ENCODE results near the gene NHERF1. TPM values are rescaled to one million over a fixed set of nuclear protein-coding genes. Genes with fewer than 3 reads are reported as not detected.
A peak's percentile ranks its signal among the peaks of the same experiment; 100 is the strongest.

NHERF1 gene
- total and polyA plus RNA-seq, 2 of the 13 experiments (the other 11 are each of a cell fraction or from before 2014, with no cell fraction given), result 169 to 269 TPM

DNA sequence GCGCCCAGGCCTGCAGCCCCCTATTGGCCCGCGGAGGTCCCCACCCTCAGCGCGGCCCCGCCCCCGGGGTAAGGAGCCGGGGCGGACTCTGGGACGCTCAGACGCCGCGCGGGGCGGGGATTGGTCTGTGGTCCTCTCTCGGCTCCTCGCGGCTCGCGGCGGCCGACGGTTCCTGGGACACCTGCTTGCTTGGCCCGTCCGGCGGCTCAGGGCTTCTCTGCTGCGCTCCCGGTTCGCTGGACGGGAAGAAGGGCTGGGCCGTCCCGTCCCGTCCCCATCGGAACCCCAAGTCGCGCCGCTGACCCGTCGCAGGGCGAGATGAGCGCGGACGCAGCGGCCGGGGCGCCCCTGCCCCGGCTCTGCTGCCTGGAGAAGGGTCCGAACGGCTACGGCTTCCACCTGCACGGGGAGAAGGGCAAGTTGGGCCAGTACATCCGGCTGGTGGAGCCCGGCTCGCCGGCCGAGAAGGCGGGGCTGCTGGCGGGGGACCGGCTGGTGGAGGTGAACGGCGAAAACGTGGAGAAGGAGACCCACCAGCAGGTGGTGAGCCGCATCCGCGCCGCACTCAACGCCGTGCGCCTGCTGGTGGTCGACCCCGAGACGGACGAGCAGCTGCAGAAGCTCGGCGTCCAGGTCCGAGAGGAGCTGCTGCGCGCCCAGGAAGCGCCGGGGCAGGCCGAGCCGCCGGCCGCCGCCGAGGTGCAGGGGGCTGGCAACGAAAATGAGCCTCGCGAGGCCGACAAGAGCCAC lies at the start of gene NHERF1 (continued):
- TF ChIP-seq MZF1 (CRISPR knock-in tag; IDR thresholded peaks at IDR 0.05; ENCODE audit: borderline replicate concordance) (no peak), ZC3H13 (CRISPR knock-in tag; IDR thresholded peaks at IDR 0.05) (peak; percentile 89), NFIC (IDR thresholded peaks at IDR 0.05; ENCODE audit: low read length) (no peak; the same call in 1 of the 2 replicates), FOXA3 (CRISPR knock-in tag; IDR thresholded peaks at IDR 0.05) (no peak), PCBP1 (IDR thresholded peaks at IDR 0.05; ENCODE audit: borderline replicate concordance, low read depth, low read length) (0 out of 2 replicates have a peak, but pooled peaks have one; percentile 9), WIZ (CRISPR knock-in tag; IDR thresholded peaks at IDR 0.05) (peak; percentile 78)
- TF ChIP-seq, protein P1, sequence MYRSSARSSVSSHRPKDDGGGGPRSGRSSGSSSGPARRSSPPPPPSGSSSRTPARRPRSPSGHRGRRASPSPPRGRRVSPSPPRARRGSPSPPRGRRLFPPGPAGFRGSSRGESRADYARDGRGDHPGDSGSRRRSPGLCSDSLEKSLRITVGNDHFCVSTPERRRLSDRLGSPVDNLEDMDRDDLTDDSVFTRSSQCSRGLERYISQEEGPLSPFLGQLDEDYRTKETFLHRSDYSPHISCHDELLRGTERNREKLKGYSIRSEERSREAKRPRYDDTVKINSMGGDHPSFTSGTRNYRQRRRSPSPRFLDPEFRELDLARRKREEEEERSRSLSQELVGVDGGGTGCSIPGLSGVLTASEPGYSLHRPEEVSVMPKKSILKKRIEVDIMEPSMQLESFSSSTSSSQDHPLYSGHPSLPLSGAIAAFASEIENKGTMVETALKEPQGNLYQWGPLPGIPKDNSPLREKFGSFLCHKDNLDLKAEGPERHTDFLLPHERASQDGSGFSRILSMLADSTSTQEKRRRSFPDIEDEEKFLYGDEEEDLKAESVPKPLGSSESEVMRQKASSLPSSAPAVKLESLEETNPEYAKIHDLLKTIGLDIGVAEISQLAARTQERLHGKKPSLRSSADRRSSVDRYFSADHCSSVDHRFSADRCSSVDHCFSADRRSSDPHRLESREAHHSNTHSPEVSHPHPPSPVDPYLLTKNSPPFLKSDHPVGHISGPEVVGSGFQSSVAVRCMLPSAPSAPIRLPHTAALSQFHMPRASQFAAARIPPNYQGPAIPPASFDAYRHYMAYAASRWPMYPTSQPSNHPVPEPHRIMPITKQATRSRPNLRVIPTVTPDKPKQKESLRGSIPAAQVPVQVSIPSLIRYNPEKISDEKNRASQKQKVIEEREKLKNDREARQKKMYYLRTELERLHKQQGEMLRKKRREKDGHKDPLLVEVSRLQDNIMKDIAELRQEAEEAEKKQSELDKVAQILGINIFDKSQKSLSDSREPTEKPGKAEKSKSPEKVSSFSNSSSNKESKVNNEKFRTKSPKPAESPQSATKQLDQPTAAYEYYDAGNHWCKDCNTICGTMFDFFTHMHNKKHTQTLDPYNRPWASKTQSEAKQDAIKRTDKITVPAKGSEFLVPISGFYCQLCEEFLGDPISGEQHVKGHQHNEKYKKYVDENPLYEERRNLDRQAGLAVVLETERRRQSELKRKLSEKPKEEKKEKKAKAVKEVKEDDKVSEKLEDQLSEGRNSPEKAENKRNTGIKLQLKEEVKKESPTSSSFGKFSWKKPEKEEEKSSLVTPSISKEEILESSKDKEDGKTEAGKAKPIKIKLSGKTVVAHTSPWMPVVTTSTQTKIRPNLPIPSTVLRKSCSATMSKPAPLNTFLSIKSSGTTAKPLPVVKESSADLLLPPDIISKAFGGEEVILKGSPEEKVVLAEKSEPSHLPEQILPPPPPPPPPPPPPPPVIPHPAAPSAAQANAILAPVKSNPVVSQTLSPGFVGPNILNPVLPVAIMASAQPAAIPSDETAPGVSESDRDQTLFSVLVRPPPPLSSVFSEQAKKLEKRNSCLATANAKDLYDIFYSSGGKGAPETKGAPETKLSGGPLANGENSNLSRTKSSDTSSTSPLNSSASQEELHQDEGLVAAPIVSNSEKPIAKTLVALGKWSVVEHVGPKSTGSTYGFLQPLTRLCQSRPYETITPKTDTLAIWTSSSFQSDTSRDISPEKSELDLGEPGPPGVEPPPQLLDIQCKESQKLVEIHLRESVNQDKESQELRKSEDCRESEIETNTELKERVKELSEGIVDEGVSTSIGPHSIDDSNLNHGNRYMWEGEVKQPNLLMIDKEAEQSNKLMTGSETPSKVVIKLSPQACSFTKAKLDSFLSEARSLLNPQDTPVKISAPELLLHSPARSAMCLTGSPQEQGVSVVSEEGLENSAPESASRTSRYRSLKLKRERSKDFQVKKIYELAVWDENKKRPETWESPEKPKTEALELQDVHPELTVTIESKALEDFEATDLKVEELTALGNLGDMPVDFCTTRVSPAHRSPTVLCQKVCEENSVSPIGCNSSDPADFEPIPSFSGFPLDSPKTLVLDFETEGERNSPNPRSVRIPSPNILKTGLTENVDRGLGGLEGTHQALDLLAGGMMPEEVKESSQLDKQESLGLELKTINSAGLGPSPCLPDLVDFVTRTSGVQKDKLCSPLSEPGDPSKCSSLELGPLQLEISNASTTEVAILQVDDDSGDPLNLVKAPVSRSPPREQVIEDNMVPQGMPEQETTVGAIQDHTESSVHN (CRISPR knock-in tag; IDR thresholded peaks at IDR 0.05), result no peak; the same call in 1 of the 2 replicates
- TF ChIP-seq, protein P2, sequence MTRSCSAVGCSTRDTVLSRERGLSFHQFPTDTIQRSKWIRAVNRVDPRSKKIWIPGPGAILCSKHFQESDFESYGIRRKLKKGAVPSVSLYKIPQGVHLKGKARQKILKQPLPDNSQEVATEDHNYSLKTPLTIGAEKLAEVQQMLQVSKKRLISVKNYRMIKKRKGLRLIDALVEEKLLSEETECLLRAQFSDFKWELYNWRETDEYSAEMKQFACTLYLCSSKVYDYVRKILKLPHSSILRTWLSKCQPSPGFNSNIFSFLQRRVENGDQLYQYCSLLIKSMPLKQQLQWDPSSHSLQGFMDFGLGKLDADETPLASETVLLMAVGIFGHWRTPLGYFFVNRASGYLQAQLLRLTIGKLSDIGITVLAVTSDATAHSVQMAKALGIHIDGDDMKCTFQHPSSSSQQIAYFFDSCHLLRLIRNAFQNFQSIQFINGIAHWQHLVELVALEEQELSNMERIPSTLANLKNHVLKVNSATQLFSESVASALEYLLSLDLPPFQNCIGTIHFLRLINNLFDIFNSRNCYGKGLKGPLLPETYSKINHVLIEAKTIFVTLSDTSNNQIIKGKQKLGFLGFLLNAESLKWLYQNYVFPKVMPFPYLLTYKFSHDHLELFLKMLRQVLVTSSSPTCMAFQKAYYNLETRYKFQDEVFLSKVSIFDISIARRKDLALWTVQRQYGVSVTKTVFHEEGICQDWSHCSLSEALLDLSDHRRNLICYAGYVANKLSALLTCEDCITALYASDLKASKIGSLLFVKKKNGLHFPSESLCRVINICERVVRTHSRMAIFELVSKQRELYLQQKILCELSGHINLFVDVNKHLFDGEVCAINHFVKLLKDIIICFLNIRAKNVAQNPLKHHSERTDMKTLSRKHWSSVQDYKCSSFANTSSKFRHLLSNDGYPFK (CRISPR knock-in tag; IDR thresholded peaks at IDR 0.05; ENCODE audit: borderline replicate concordance), result 0 out of 2 replicates have a peak, but pooled peaks have one; percentile 45
- TF ChIP-seq, protein P3, sequence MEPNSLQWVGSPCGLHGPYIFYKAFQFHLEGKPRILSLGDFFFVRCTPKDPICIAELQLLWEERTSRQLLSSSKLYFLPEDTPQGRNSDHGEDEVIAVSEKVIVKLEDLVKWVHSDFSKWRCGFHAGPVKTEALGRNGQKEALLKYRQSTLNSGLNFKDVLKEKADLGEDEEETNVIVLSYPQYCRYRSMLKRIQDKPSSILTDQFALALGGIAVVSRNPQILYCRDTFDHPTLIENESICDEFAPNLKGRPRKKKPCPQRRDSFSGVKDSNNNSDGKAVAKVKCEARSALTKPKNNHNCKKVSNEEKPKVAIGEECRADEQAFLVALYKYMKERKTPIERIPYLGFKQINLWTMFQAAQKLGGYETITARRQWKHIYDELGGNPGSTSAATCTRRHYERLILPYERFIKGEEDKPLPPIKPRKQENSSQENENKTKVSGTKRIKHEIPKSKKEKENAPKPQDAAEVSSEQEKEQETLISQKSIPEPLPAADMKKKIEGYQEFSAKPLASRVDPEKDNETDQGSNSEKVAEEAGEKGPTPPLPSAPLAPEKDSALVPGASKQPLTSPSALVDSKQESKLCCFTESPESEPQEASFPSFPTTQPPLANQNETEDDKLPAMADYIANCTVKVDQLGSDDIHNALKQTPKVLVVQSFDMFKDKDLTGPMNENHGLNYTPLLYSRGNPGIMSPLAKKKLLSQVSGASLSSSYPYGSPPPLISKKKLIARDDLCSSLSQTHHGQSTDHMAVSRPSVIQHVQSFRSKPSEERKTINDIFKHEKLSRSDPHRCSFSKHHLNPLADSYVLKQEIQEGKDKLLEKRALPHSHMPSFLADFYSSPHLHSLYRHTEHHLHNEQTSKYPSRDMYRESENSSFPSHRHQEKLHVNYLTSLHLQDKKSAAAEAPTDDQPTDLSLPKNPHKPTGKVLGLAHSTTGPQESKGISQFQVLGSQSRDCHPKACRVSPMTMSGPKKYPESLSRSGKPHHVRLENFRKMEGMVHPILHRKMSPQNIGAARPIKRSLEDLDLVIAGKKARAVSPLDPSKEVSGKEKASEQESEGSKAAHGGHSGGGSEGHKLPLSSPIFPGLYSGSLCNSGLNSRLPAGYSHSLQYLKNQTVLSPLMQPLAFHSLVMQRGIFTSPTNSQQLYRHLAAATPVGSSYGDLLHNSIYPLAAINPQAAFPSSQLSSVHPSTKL (CRISPR knock-in tag; IDR thresholded peaks at IDR 0.05), result peak; percentile 54
